Fibroblast of lung (primary cell): ENCODE measurements around the gene CARD19. TPM values are rescaled to one million over a fixed set of nuclear protein-coding genes. Genes with fewer than 3 reads are reported as not detected.

ENCODE experiments used
- DNase-seq, 2 donors: peaks; one replicate each; pipeline versions ENCODE4 v3.0.0 to v3.0.0-alpha.2; 2010; ENCODE audit warnings: low read depth in 2 of 2
- H2AFZ ChIP-seq: 2 replicates; pipeline ENCODE4 v1.5.1; 2012; ENCODE audit warnings: low read length, control low read depth, inconsistent platforms
- H3K27ac ChIP-seq: 2 replicates; pipeline ENCODE4 v1.5.1; 2011; ENCODE audit warnings: low read length, control low read depth; ENCODE audit not compliant: insufficient read depth
- H3K27me3 ChIP-seq: 2 replicates; pipeline ENCODE4 v1.5.1; 2011; ENCODE audit warnings: mild to moderate bottlenecking, low read length; ENCODE audit not compliant: control insufficient read depth, insufficient read depth
- H3K36me3 ChIP-seq: 2 replicates; pipeline ENCODE4 v1.5.1; 2011; ENCODE audit warnings: low read length; ENCODE audit not compliant: control insufficient read depth, insufficient read depth
- H3K4me1 ChIP-seq: 2 replicates; pipeline ENCODE4 v1.5.1; 2011; ENCODE audit warnings: low read length; ENCODE audit not compliant: control insufficient read depth, insufficient read depth; ENCODE audit errors: extremely low read depth
- H3K4me2 ChIP-seq: 2 replicates; pipeline ENCODE4 v1.5.1; 2011; ENCODE audit warnings: low read length, control low read depth; ENCODE audit not compliant: insufficient read depth; ENCODE audit errors: extremely low read depth
- H3K4me3 ChIP-seq, 4 experiments: fragments of 200-600 bp in 1 of 4; sonication (generic) in 1 of 4; replicated peaks in 1 of 4; 2 replicates each; pipeline ENCODE4 v1.5.1; 2011 to 2016; ENCODE audit warnings: low read length in 4 of 4, low read depth in 3 of 4, mild to moderate bottlenecking in 3 of 4, control low read depth in 2 of 4, inconsistent platforms in 1 of 4, mixed read lengths in 1 of 4; ENCODE audit not compliant: insufficient read depth in 1 of 4; ENCODE audit errors: control extremely low read depth in 1 of 4
- H3K79me2 ChIP-seq: 2 replicates; pipeline ENCODE4 v1.5.1; 2012; ENCODE audit warnings: mild to moderate bottlenecking, low read length, inconsistent platforms; ENCODE audit not compliant: control insufficient read depth, insufficient read depth
- H3K9ac ChIP-seq: 2 replicates; pipeline ENCODE4 v1.5.1; 2011; ENCODE audit warnings: mild to moderate bottlenecking, low read length, control low read depth; ENCODE audit not compliant: insufficient read depth
- H3K9me3 ChIP-seq: 2 replicates; pipeline ENCODE4 v1.5.1; 2012; ENCODE audit warnings: low read depth, low read length; ENCODE audit not compliant: control insufficient read depth, insufficient read depth
- H4K20me1 ChIP-seq: 2 replicates; pipeline ENCODE4 v1.5.1; 2011; ENCODE audit warnings: low read length; ENCODE audit not compliant: control insufficient read depth, insufficient read depth; ENCODE audit errors: extremely low read depth
- CTCF ChIP-seq, 2 donors: IDR thresholded peaks in 1 of 2; conservative IDR thresholded peaks in 1 of 2; 1 replicate in 1 of 2; 2 replicates in 1 of 2; pipeline ENCODE4 v1.5.1; 2011 to 2012; ENCODE audit warnings: low read length in 2 of 2, control low read depth in 1 of 2, inconsistent platforms in 1 of 2, low read depth in 1 of 2, mild to moderate bottlenecking in 1 of 2
- EZH2 ChIP-seq: IDR thresholded peaks from 2 replicates; pipeline ENCODE4 v1.5.1; 2012; ENCODE audit warnings: low read length, control low read depth, mild to moderate bottlenecking; ENCODE audit errors: missing control alignments
- polyA plus RNA-seq, 2 donors: library from polyadenylated mRNA; depleted of rRNA in 1 of 2; stranded (reverse) in 1 of 2; unstranded in 1 of 2; fragments of >200 nt; gene quantifications; 2 replicates each; pipeline ENCODE4 v1.2.1, GENCODE V29; 2011 to 2012; ENCODE audit warnings: missing spikeins in 1 of 2
- total RNA-seq: library from RNA; depleted of rRNA; stranded (reverse); fragments of >200 nt; gene quantifications from 2 replicates; pipeline ENCODE4 v1.2.1, GENCODE V29; 2014

CARD19 gene
- total and polyA plus RNA-seq, 2 donors (not counting 1 experiment from before 2014, with no cell fraction given): 30.2 to 91.0 TPM

- no peak overlapping the region for H3K27ac ChIP-seq
- H3K9ac ChIP-seq: no peak overlapping the region
- DNase-seq: peak; percentile 68 to 88
- no peak overlapping the region for H2AFZ ChIP-seq
- no peak for TF ChIP-seq CTCF (conservative IDR thresholded peaks at IDR 0.05 in 1 of 2, IDR thresholded peaks at IDR 0.05 in 1 of 2; ENCODE audit: low read depth in 1 of 2, low read length in 2 of 2)
- no peak for TF ChIP-seq EZH2
- peaks cover 3% of the 10 kb centered on the region for H3K4me1 ChIP-seq
- no peaks in the 10 kb centered on the region for H3K36me3 ChIP-seq
- H3K4me3 ChIP-seq: no peak overlapping the region
- no peaks in the 10 kb centered on the region for H3K9me3 ChIP-seq
- no peaks in the 10 kb centered on the region for H3K79me2 ChIP-seq
- no peaks in the 10 kb centered on the region for H3K27me3 ChIP-seq
- H3K4me2 ChIP-seq: no peak overlapping the region
- no peaks in the 10 kb centered on the region for H4K20me1 ChIP-seq
These were observed 23.6 kb upstream of the CARD19 start for GRCh38 chr9:93072383-93072795.

GRCh38 chr9:93076101-93076791 is 19.8 kb upstream of the CARD19 start:
- no peak overlapping the region for H2AFZ ChIP-seq
- no peak overlapping the region for H3K27ac ChIP-seq
- no peaks in the 10 kb centered on the region for H3K27me3 ChIP-seq
- H4K20me1 ChIP-seq: no peaks in the 10 kb centered on the region
- H3K4me1 ChIP-seq: peaks cover 3% of the 10 kb centered on the region
- H3K9me3 ChIP-seq: no peaks in the 10 kb centered on the region
- no peak for DNase-seq
- TF ChIP-seq EZH2: no peak
- TF ChIP-seq CTCF (conservative IDR thresholded peaks at IDR 0.05 in 1 of 2, IDR thresholded peaks at IDR 0.05 in 1 of 2; ENCODE audit: low read depth in 1 of 2, low read length in 2 of 2): no peak
- no peaks in the 10 kb centered on the region for H3K79me2 ChIP-seq
- H3K4me2 ChIP-seq: no peak overlapping the region
- H3K9ac ChIP-seq: no peak overlapping the region
- no peak overlapping the region for H3K4me3 ChIP-seq
- no peaks in the 10 kb centered on the region for H3K36me3 ChIP-seq

- H3K79me2 ChIP-seq: no peaks in the 10 kb centered on the region
- DNase-seq: no peak
- no peak overlapping the region for H3K9ac ChIP-seq
- H3K4me1 ChIP-seq: peaks cover 6% of the 10 kb centered on the region
- no peak for TF ChIP-seq EZH2
- no peak for TF ChIP-seq CTCF (conservative IDR thresholded peaks at IDR 0.05 in 1 of 2, IDR thresholded peaks at IDR 0.05 in 1 of 2; ENCODE audit: low read depth in 1 of 2, low read length in 2 of 2)
- no peaks in the 10 kb centered on the region for H3K36me3 ChIP-seq
- H3K27ac ChIP-seq: no peak overlapping the region
- H2AFZ ChIP-seq: no peak overlapping the region
- H4K20me1 ChIP-seq: no peaks in the 10 kb centered on the region
- H3K4me2 ChIP-seq: no peak overlapping the region
- no peaks in the 10 kb centered on the region for H3K27me3 ChIP-seq
- H3K9me3 ChIP-seq: no peaks in the 10 kb centered on the region
- no peak overlapping the region for H3K4me3 ChIP-seq
These were observed 19.3 kb upstream of the CARD19 start for GRCh38 chr9:93076792-93077128.
